Nephron (organoid): ENCODE data around the gene LMO7.

Experiments used
- H3K27ac Mint-ChIP-seq, 3 experiments: 2 replicates each; pipeline ENCODE4 v1.8.0; 2020; ENCODE audit warnings: mixed read lengths in 3 of 3, mild to moderate bottlenecking in 2 of 3, moderate library complexity in 1 of 3
- H3K27me3 Mint-ChIP-seq: 2 replicates; pipeline ENCODE4 v1.8.0; 2021; ENCODE audit warnings: low read depth, mild to moderate bottlenecking, moderate library complexity, mixed read lengths
- H3K36me3 Mint-ChIP-seq: 2 replicates; pipeline ENCODE4 v1.8.0; 2020; ENCODE audit warnings: low read depth, mixed read lengths
- H3K4me1 Mint-ChIP-seq: 2 replicates; pipeline ENCODE4 v1.8.0; 2020; ENCODE audit warnings: mixed read lengths
- H3K4me3 Mint-ChIP-seq, 3 experiments: 2 replicates each; pipeline ENCODE4 v1.8.0; 2020; ENCODE audit warnings: mild to moderate bottlenecking in 3 of 3, mixed read lengths in 3 of 3, moderate library complexity in 2 of 3
- H3K9me3 Mint-ChIP-seq: 2 replicates; pipeline ENCODE4 v1.8.0; 2020; ENCODE audit warnings: mixed read lengths
- CTCF ChIP-seq, 3 experiments: fragments of 200-600 bp; sonication (generic); IDR thresholded peaks; one replicate each; pipeline ENCODE4 v1.5.0; 2021; ENCODE audit warnings: antibody characterized with exemption in 3 of 3; ENCODE audit not compliant: unreplicated experiment in 3 of 3

Gene LMO7

GRCh38 chr13:75648446-75648845 lies 12.3 kb downstream of the LMO7 start:
- peak overlapping the region in 1 of 3 experiments; percentile 44 for H3K27ac Mint-ChIP-seq
- peaks cover 21% of the 10 kb centered on the region for H3K4me1 Mint-ChIP-seq
- H3K36me3 Mint-ChIP-seq: no peaks in the 10 kb centered on the region
- no peak overlapping the region for H3K4me3 Mint-ChIP-seq
- H3K27me3 Mint-ChIP-seq: no peaks in the 10 kb centered on the region
- no peak for TF ChIP-seq CTCF (IDR thresholded peaks at IDR 0.05; ENCODE audit: unreplicated experiment in 3 of 3)
- H3K9me3 Mint-ChIP-seq: no peaks in the 10 kb centered on the region

GRCh38 chr13:75651013-75651412 lies 14.9 kb downstream of the LMO7 start:
- no peaks in the 10 kb centered on the region for H3K9me3 Mint-ChIP-seq
- no peaks in the 10 kb centered on the region for H3K27me3 Mint-ChIP-seq
- H3K4me3 Mint-ChIP-seq: no peak overlapping the region
- no peaks in the 10 kb centered on the region for H3K36me3 Mint-ChIP-seq
- peak overlapping the region in 1 of 3 experiments; percentile 90 for H3K27ac Mint-ChIP-seq
- TF ChIP-seq CTCF (IDR thresholded peaks at IDR 0.05; ENCODE audit: unreplicated experiment in 3 of 3): no peak
- peaks cover 21% of the 10 kb centered on the region for H3K4me1 Mint-ChIP-seq

- Mint-ChIP-seq H3K27ac (peak overlapping the region in 1 of 3 experiments; percentile 29), H3K4me1 (peaks cover 21% of the 10 kb centered on the region), H3K4me3 (no peak overlapping the region), H3K9me3 (no peaks in the 10 kb centered on the region), H3K36me3 (no peaks in the 10 kb centered on the region), H3K27me3 (no peaks in the 10 kb centered on the region)
- no peak for TF ChIP-seq CTCF (IDR thresholded peaks at IDR 0.05; ENCODE audit: unreplicated experiment in 3 of 3)
Measured at GRCh38 chr13:75652726-75653125, 16.6 kb downstream of the LMO7 start.

GRCh38 chr13:75656425-75656989 lies 20.4 kb downstream of the LMO7 start:
- no peak overlapping the region for H3K4me3 Mint-ChIP-seq
- peaks cover 13% of the 10 kb centered on the region for H3K4me1 Mint-ChIP-seq
- peaks cover 3% of the 10 kb centered on the region for H3K36me3 Mint-ChIP-seq
- no peaks in the 10 kb centered on the region for H3K9me3 Mint-ChIP-seq
- H3K27me3 Mint-ChIP-seq: no peaks in the 10 kb centered on the region
- no peak for TF ChIP-seq CTCF (IDR thresholded peaks at IDR 0.05; ENCODE audit: unreplicated experiment in 3 of 3)
- H3K27ac Mint-ChIP-seq: no peak overlapping the region

- TF ChIP-seq CTCF (IDR thresholded peaks at IDR 0.05; ENCODE audit: unreplicated experiment in 3 of 3): no peak
- Mint-ChIP-seq H3K4me1 (peaks cover 9% of the 10 kb centered on the region), H3K36me3 (peaks cover 3% of the 10 kb centered on the region), H3K9me3 (no peaks in the 10 kb centered on the region), H3K27ac (no peak overlapping the region), H3K27me3 (no peaks in the 10 kb centered on the region), H3K4me3 (no peak overlapping the region)
Measured at GRCh38 chr13:75657111-75657510, 21.0 kb downstream of the LMO7 start.

GRCh38 chr13:75660694-75661093 lies 24.6 kb downstream of the LMO7 start:
- peaks cover 6% of the 10 kb centered on the region for H3K4me1 Mint-ChIP-seq
- H3K9me3 Mint-ChIP-seq: no peaks in the 10 kb centered on the region
- H3K36me3 Mint-ChIP-seq: peaks cover 3% of the 10 kb centered on the region
- no peak overlapping the region for H3K4me3 Mint-ChIP-seq
- H3K27me3 Mint-ChIP-seq: no peaks in the 10 kb centered on the region
- TF ChIP-seq CTCF (IDR thresholded peaks at IDR 0.05; ENCODE audit: unreplicated experiment in 3 of 3): no peak
- peak overlapping the region in 1 of 3 experiments; percentile 64 for H3K27ac Mint-ChIP-seq
